A549 (cell line): Measurements from ENCODE around the gene DLG2. TPM values are rescaled to one million over a fixed set of nuclear protein-coding genes. Genes with fewer than 3 reads are reported as not detected.

Source experiments
- ATAC-seq, 2 experiments: fragments of 200-7000 bp in 1 of 2; fragments of >200 bp in 1 of 2; cut with Nextera tagmentation in 1 of 2; cut with Tn5 transposase in 1 of 2; 3 replicates each; pipeline versions ENCODE4 v1.8.0 to v1.9.1; 2018 to 2020; ENCODE audit warnings: mild to moderate bottlenecking in 1 of 2, moderate library complexity in 1 of 2
- CTCF ChIA-PET: fragments of 300-600 bp; sonication (Branson Sonifier 250); formaldehyde crosslinking; extraction: SDS; loops from one replicate; lab custom pipeline; 2021; ENCODE audit warnings: antibody characterized with exemption, inconsistent platforms; lab: Yijun Ruan, JAX
- POLR2A ChIA-PET: fragments of 350-600 bp; formaldehyde crosslinking; extraction: SDS; loops from one replicate; lab custom pipeline; 2021; ENCODE audit warnings: antibody characterized with exemption, inconsistent platforms; lab: Yijun Ruan, JAX
- DNase-seq, 2 experiments: peaks; one replicate each; pipeline versions ENCODE4 v3.0.0 to v3.0.0-alpha.2; 2011 to 2016; ENCODE audit warnings: low read depth in 1 of 2, low spot score in 1 of 2
- FAIRE-seq: peaks from 2 replicates; lab custom pipeline; 2011; peaks lifted over from hg19 to GRCh38; lab: Jason Lieb, UNC
- H3K27ac ChIP-seq, 2 experiments: fragments of >200 bp; sonication (Bioruptor Twin); formaldehyde crosslinking; 3 replicates each; pipeline ENCODE4 v1.5.1; 2016 to 2017
- H3K4me1 ChIP-seq: fragments of >200 bp; sonication (Bioruptor Twin); formaldehyde crosslinking; 3 replicates; pipeline ENCODE4 v1.6.1; 2016
- H3K4me2 ChIP-seq: fragments of >200 bp; sonication (Bioruptor Twin); formaldehyde crosslinking; 3 replicates; pipeline ENCODE4 v1.6.1; 2016
- H3K4me3 ChIP-seq: fragments of >200 bp; sonication (Bioruptor Twin); formaldehyde crosslinking; 3 replicates; pipeline ENCODE4 v1.5.1; 2016
- H3K9me3 ChIP-seq: fragments of >200 bp; sonication (Bioruptor Twin); formaldehyde crosslinking; 3 replicates; pipeline ENCODE4 v1.6.1; 2016
- CBX2 ChIP-seq: fragments of 200-600 bp; sonication (generic); IDR thresholded peaks from 2 replicates; pipeline ENCODE4 v1.6.1; 2016; ENCODE audit warnings: low read depth, mild to moderate bottlenecking, borderline replicate concordance
- CTCF ChIP-seq: fragments of >200 bp; sonication (Bioruptor Twin); formaldehyde crosslinking; IDR thresholded peaks from 3 replicates; pipeline ENCODE4 v1.5.1; 2016
- EHMT2 ChIP-seq: fragments of 200-600 bp; sonication (generic); IDR thresholded peaks from 2 replicates; pipeline ENCODE4 v1.6.1; 2016; ENCODE audit warnings: antibody characterized with exemption, low read depth, mild to moderate bottlenecking, moderate library complexity
- FOXS1 ChIP-seq: fragments of 250-450 bp; sonication (Bioruptor Pico); IDR thresholded peaks from 2 replicates; pipeline ENCODE4 v1.5.0; 2020; ENCODE audit warnings: mild to moderate bottlenecking, moderate library complexity
- HDAC2 ChIP-seq: fragments of 200-600 bp; sonication (generic); IDR thresholded peaks from 2 replicates; pipeline ENCODE4 v1.6.1; 2016
- HES2 ChIP-seq: fragments of >200 bp; sonication (Bioruptor Twin); formaldehyde crosslinking; IDR thresholded peaks from 2 replicates; pipeline ENCODE4 v1.6.1; 2016
- HMGXB4 ChIP-seq: fragments of 250-450 bp; sonication (Bioruptor Pico); IDR thresholded peaks from 2 replicates; pipeline ENCODE4 v1.5.0; 2021; ENCODE audit warnings: mild to moderate bottlenecking, moderate library complexity, borderline replicate concordance
- HOXA7 ChIP-seq: fragments of 250-450 bp; sonication (Bioruptor Pico); IDR thresholded peaks from 2 replicates; pipeline ENCODE4 v1.5.0; 2020; ENCODE audit warnings: mild to moderate bottlenecking, moderate library complexity
- HOXB13 ChIP-seq: fragments of 250-450 bp; sonication (Bioruptor Pico); IDR thresholded peaks from 2 replicates; pipeline ENCODE4 v1.5.0; 2020; ENCODE audit warnings: low read depth, mild to moderate bottlenecking, moderate library complexity
- JUN ChIP-seq, 2 experiments: fragments of >200 bp; sonication (Bioruptor Twin); formaldehyde crosslinking; IDR thresholded peaks; 2 replicates in 1 of 2; 3 replicates in 1 of 2; pipeline ENCODE4 v1.6.1; 2016 to 2017
- MYC ChIP-seq: IDR thresholded peaks from 2 replicates; pipeline ENCODE4 v1.6.1; 2012; ENCODE audit warnings: mild to moderate bottlenecking, inconsistent platforms, low read length, improper control_type of control experiment, borderline replicate concordance
- NPAS2 ChIP-seq: fragments of 250-450 bp; sonication (Bioruptor Pico); IDR thresholded peaks from 2 replicates; pipeline ENCODE4 v1.8.0; 2022; ENCODE audit warnings: mild to moderate bottlenecking, moderate library complexity, borderline replicate concordance
- RAD21 ChIP-seq, 2 experiments: fragments of >200 bp in 1 of 2; sonication (Bioruptor Twin) in 1 of 2; formaldehyde crosslinking in 1 of 2; IDR thresholded peaks in 1 of 2; conservative IDR thresholded peaks in 1 of 2; 2 replicates in 1 of 2; 3 replicates in 1 of 2; pipeline ENCODE4 v1.6.1; 2012 to 2018; ENCODE audit warnings: inconsistent platforms in 1 of 2
- RFX5 ChIP-seq: fragments of 450-650 bp; IDR thresholded peaks from 2 replicates; pipeline ENCODE4 v1.7.1; 2014; ENCODE audit warnings: antibody characterized with exemption, mild to moderate bottlenecking, moderate library complexity
- SMC3 ChIP-seq: fragments of >200 bp; sonication (Bioruptor Twin); formaldehyde crosslinking; IDR thresholded peaks from 3 replicates; pipeline ENCODE4 v1.6.1; 2018; ENCODE audit warnings: inconsistent platforms
- ZC3H11A ChIP-seq: fragments of 450-650 bp; IDR thresholded peaks from 2 replicates; pipeline ENCODE4 v1.6.1; 2014; ENCODE audit warnings: antibody characterized with exemption, mild to moderate bottlenecking
- WGBS: methylation state at CpG from one replicate; pipeline ENCODE4 v1.1.6; 2017; ENCODE audit errors: missing lambda C conversion rate; 5-methylcytosine and 5-hydroxymethylcytosine counted together
- polyA plus RNA-seq, 4 experiments: library from polyadenylated mRNA; depleted of rRNA in 3 of 4; stranded (reverse); fragments of >200 nt; fragmentation: RNase III in 1 of 4; extraction: RNeasy Plus Mini Kit Qiagen cat#74134 plus additional on column Dnase treatment in 1 of 4; gene quantifications; 2 replicates in 3 of 4; 3 replicates in 1 of 4; pipeline ENCODE4 v1.2.3, GENCODE V29; 2011 to 2017

Gene DLG2
- polyA plus RNA-seq, 2 of the 4 experiments (the other 2 are of a cell fraction): 0.26 to 0.79 TPM

DNA sequence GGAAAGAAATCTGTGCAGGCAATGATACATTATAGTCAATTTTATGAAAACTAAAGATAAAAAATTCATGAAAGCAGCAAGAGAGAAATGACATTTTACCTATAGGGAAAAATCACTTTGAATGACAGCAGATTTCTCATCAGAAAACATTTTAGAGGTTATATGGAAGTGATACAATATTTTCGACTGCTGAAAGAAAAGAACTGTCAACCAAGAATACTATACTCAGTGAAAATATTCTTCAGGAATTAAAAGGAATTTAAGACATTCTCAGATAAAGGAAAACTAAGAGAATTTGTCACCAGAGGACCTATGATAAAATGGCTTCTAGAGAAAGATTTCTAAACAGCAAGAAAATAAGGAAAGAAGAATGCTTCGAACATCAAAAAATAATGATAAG is 820.8 kb downstream of the DLG2 start:
- CTCF ChIA-PET: no interaction called here
- no peak overlapping the region for H3K4me2 ChIP-seq
- no peak for FAIRE-seq
- no peak overlapping the region for H3K27ac ChIP-seq
- POLR2A ChIA-PET: no interaction called here
- H3K4me3 ChIP-seq: no peak overlapping the region
- WGBS: 16% methylated on average over 2 of the region's 2 CpGs
- H3K9me3 ChIP-seq: 0 out of 3 replicates have a peak, but pooled peaks cover 2% of the 10 kb centered on the region
- no peak for ATAC-seq
- no peaks in the 10 kb centered on the region for H3K4me1 ChIP-seq
- TF ChIP-seq ZC3H11A: no peak
- TF ChIP-seq CBX2: no peak
- no peak for TF ChIP-seq NPAS2 (CRISPR knock-in tag)
- no peak for TF ChIP-seq HES2
- TF ChIP-seq HDAC2: no peak
- TF ChIP-seq FOXS1 (CRISPR knock-in tag): no peak
- TF ChIP-seq HMGXB4 (CRISPR knock-in tag): no peak
- no peak for TF ChIP-seq EHMT2
- TF ChIP-seq CTCF: no peak
- TF ChIP-seq MYC: no peak
- TF ChIP-seq RFX5: no peak
- TF ChIP-seq, all 56 proteins: peak for 0
- no peak for DNase-seq

DNA sequence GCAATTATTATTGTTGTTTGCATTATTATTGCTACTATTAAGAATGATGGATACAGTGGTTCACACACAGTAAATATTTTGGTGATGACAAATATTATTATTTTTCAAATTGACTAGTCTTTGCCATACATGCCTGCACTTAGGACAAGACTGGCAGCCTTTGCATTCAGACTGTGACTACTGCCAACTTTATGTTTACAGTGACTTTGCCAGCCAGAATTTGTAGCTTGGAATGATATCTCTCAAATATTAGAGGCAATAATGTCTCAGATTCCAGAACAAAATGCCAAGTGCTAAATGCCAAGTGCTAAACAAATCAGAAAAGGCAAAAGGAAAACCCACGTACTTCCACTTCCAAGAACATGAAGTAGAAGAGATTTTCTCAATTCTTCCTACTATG is 823.1 kb downstream of the DLG2 start:
- POLR2A ChIA-PET: no interaction called here
- CTCF ChIA-PET: no interaction called here
- Histone ChIP-seq H3K4me3 (no peak overlapping the region), H3K9me3 (0 out of 3 replicates have a peak, but pooled peaks cover 2% of the 10 kb centered on the region), H3K4me1 (no peaks in the 10 kb centered on the region), H3K4me2 (no peak overlapping the region), H3K27ac (no peak overlapping the region)
- WGBS: 3% methylated on average over 1 of the region's 1 CpG
- ATAC-seq (no peak), FAIRE-seq (no peak), DNase-seq (no peak)
- no peak for TF ChIP-seq HOXA7 (CRISPR knock-in tag)
- no peak for TF ChIP-seq JUN (IDR thresholded peaks at IDR 0.05)
- TF ChIP-seq HOXB13 (CRISPR knock-in tag): no peak

GRCh38 chr11:84800755-84801346 is 826.3 kb downstream of the DLG2 start:
- ATAC-seq: peak; percentile 59 to 71; a peak in 3 of 6 replicates
- Histone ChIP-seq H3K4me1 (no peaks in the 10 kb centered on the region), H3K4me3 (no peak overlapping the region)
- no peak for FAIRE-seq
- WGBS: 33% methylated on average over 8 of the region's 8 CpGs
- peak; percentile 17 to 41 for DNase-seq
- TF ChIP-seq CTCF (peak; percentile 50), RAD21 (conservative IDR thresholded peaks at IDR 0.05 in 1 of 2, IDR thresholded peaks at IDR 0.05 in 1 of 2) (peak; percentile 63 to 69), JUN (IDR thresholded peaks at IDR 0.05) (no peak), SMC3 (peak; percentile 62; the same call in 2 of the 3 replicates)
- TF ChIP-seq, all 56 proteins: peak for 3
- H3K4me2 ChIP-seq: no peak overlapping the region
- H3K27ac ChIP-seq: no peak overlapping the region
- CTCF ChIA-PET: interaction anchor here (0.6 to 1.8 kb wide), 4 partner anchors 17 to 790 kb away, joined by 3 to 15 read pairs (median 4); no protein-coding TSS in a partner anchor
- 0 out of 3 replicates have a peak, but pooled peaks cover 2% of the 10 kb centered on the region for H3K9me3 ChIP-seq
- POLR2A ChIA-PET: no interaction called here
